ENCODE measurements around the gene SHH. TPM values are rescaled to one million over a fixed set of nuclear protein-coding genes. Genes with fewer than 3 reads are reported as not detected.

SHH gene
- total and polyA plus RNA-seq, 9 donors, result 0.33 to 0.48 TPM; not detected in 7

- intact Hi-C loops (cut with DNase I), result no loop called here
- DNase-seq, result no peak
- Histone ChIP-seq H3K36me3 (no peaks in the 10 kb centered on the region), H3K4me3 (no peak overlapping the region), H3K27me3 (no peaks in the 10 kb centered on the region), H3K9me3 (no peaks in the 10 kb centered on the region), H3K27ac (no peak overlapping the region), H3K4me1 (ENCODE audit: insufficient read depth) (peaks cover 11% of the 10 kb centered on the region)
- TF ChIP-seq CTCF (IDR thresholded peaks at IDR 0.05), result no peak
- TF ChIP-seq EP300 (IDR thresholded peaks at IDR 0.05), result no peak
- TF ChIP-seq POLR2A (IDR thresholded peaks at IDR 0.05), result no peak
These were observed 58.1 kb downstream of the SHH start for GRCh38 chr7:155754165-155754564.

- no peaks in the 10 kb centered on the region for H3K36me3 ChIP-seq
- H3K27me3 ChIP-seq, result no peaks in the 10 kb centered on the region
- 76 to 84% (median 79%) methylated on average over 10 of the region's 10 CpGs for WGBS, 3 donors
- no peaks in the 10 kb centered on the region for H3K9me3 ChIP-seq
- DNase-seq, result no peak
- H3K4me3 ChIP-seq, result no peak overlapping the region
- TF ChIP-seq POLR2A (IDR thresholded peaks at IDR 0.05) (no peak), CTCF (IDR thresholded peaks at IDR 0.05) (no peak), EP300 (IDR thresholded peaks at IDR 0.05) (no peak)
- H3K27ac ChIP-seq, result no peak overlapping the region
- peaks cover 11% of the 10 kb centered on the region for H3K4me1 ChIP-seq (ENCODE audit: insufficient read depth)
- intact Hi-C loops (cut with DNase I), result no loop called here
These were observed 58.8 kb downstream of the SHH start for GRCh38 chr7:155753446-155753965.

GRCh38 chr7:155752756-155753445 is 59.4 kb downstream of the SHH start:
- no peaks in the 10 kb centered on the region for H3K36me3 ChIP-seq
- no peak overlapping the region for H3K27ac ChIP-seq
- no peaks in the 10 kb centered on the region for H3K27me3 ChIP-seq
- H3K4me1 ChIP-seq (ENCODE audit: insufficient read depth), result peaks cover 11% of the 10 kb centered on the region
- intact Hi-C loops (cut with DNase I), result no loop called here
- DNase-seq, result no peak
- H3K4me3 ChIP-seq, result no peak overlapping the region
- no peak for TF ChIP-seq POLR2A (IDR thresholded peaks at IDR 0.05)
- TF ChIP-seq EP300 (IDR thresholded peaks at IDR 0.05), result no peak
- TF ChIP-seq CTCF (IDR thresholded peaks at IDR 0.05), result no peak
- H3K9me3 ChIP-seq, result no peaks in the 10 kb centered on the region
- 77 to 80% (median 79%) methylated on average over 9 of the region's 9 CpGs for WGBS, 3 donors

GRCh38 chr7:155751409-155751808 is 60.9 kb downstream of the SHH start:
- no peak for DNase-seq
- no peak overlapping the region for H3K4me3 ChIP-seq
- no peaks in the 10 kb centered on the region for H3K9me3 ChIP-seq
- TF ChIP-seq EP300 (IDR thresholded peaks at IDR 0.05) (no peak), POLR2A (IDR thresholded peaks at IDR 0.05) (no peak), CTCF (IDR thresholded peaks at IDR 0.05) (no peak)
- 71 to 79% (median 72%) methylated on average over 4 of the region's 4 CpGs for WGBS, 3 donors
- intact Hi-C loops (cut with DNase I), result no loop called here
- H3K4me1 ChIP-seq (ENCODE audit: insufficient read depth), result peaks cover 13% of the 10 kb centered on the region
- H3K27me3 ChIP-seq, result no peaks in the 10 kb centered on the region
- no peak overlapping the region for H3K27ac ChIP-seq
- no peaks in the 10 kb centered on the region for H3K36me3 ChIP-seq
